GM19240 (cell line): ENCODE measurements around the gene LILRA2.
"Not testable (repeated sequence)": the region's sequence is repeated elsewhere in the genome, so short reads cannot be mapped to it uniquely, and the experiment has no call there.

Experiments
- DNase-seq: peaks from one replicate; pipeline ENCODE4 v3.0.0; 2011; ENCODE audit warnings: low spot score; ENCODE audit not compliant: insufficient read length

Gene LILRA2

GRCh38 chr19:54571715-54572615, 1.6 kb upstream of the LILRA2 start:
- not testable (repeated sequence) for DNase-seq

DNA sequence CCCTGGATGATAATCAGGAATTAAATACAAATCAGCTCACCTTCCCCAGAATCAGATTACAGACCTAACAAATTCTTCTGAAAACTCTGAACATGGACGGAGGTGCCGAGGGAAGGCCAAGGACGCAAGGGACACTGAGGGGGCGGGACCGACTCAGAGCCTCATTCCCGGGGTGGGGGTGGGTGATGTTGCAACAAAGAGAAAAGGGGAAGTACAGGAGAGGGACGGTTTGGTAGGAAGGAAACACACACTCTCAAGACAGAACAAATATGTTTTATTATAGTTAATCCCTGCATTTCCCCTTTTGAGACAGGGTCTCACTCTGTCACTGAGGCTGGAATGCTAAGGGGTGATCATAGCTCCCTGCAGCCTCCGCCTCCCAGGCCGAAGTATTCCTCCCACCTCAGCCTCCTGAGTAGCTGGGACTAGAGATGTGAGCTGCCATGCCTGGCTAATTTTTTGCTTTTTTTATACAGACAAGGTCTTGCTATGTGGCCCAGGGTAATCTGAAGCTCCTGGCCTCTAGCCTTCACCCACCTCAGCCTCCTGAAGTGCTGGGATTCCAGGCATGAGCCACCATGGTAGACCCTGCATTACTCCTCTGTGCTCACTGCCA, 786 bp upstream of the LILRA2 start:
- no peak for DNase-seq

DNA sequence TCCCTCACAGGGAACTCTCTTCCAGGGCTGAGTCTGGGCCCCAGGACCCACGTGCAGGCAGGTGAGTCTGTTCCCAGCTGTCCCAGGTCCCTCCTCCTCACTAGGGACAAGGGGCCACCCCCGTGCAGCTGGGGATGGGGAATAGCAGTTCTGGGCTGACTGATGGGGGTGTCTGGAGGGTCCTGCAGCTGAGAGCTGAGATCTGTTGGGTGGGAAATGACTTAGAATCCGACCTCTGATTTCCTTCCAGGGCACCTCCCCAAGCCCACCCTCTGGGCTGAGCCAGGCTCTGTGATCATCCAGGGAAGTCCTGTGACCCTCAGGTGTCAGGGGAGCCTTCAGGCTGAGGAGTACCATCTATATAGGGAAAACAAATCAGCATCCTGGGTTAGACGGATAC, 461 bp downstream of the LILRA2 start:
- DNase-seq: no peak

DNA sequence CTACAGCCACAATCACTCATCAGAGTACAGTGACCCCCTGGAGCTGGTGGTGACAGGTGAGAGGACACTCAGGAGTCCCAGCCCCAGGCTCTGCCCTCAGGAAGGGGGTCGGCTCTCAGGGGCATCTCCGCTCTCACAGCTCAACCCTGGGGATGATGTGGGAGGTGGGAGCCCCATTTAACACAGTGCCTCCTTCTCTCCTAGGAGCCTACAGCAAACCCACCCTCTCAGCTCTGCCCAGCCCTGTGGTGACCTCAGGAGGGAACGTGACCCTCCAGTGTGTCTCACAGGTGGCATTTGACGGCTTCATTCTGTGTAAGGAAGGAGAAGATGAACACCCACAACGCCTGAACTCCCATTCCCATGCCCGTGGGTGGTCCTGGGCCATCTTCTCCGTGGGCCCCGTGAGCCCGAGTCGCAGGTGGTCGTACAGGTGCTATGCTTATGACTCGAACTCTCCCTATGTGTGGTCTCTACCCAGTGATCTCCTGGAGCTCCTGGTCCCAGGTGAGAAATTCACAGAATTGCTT, 1.0 kb downstream of the LILRA2 start:
- DNase-seq: no peak

GRCh38 chr19:54575205-54575604, 1.6 kb downstream of the LILRA2 start:
- DNase-seq: not testable (repeated sequence)

- DNase-seq: no peak
These were observed 2.9 kb downstream of the LILRA2 start for GRCh38 chr19:54576411-54576976.

GRCh38 chr19:54577334-54577733, 3.7 kb downstream of the LILRA2 start:
- no peak for DNase-seq

GRCh38 chr19:54578268-54578667, 4.7 kb downstream of the LILRA2 start:
- not testable (repeated sequence) for DNase-seq

DNA sequence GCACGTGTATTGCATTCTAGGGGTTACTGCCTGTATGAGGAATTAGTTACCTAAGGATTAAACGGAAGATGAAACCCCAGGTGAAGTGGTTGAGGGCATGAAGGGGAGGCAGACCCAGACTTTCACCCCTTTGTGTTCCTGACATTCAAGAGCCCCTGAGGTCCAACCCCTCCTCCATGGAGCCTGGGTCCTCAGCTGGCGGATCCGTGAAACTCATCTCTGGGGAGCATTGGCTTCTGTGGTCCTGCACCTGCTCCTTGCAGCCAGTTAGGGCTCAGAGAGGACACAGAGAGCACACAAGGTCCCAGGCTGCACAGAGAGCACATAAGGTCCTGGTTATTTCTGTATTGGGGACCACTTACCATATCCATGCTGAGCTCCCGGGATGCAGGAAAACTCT, 12.8 kb downstream of the LILRA2 start:
- no peak for DNase-seq

DNA sequence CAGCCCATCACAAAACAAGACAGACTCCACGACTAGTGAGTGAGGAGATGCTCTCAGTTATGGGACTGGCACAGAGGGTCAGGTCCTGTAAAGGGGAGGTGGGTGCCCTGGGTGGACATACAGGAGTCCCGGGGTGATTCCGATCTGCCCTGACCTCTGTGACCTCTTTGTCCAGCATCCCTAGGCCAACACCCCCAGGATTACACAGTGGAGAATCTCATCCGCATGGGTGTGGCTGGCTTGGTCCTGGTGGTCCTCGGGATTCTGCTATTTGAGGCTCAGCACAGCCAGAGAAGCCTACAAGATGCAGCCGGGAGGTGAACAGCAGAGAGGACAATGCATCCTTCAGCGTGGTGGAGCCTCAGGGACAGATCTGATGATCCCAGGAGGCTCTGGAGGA, 13.4 kb downstream of the LILRA2 start:
- DNase-seq: no peak

- not testable (repeated sequence) for DNase-seq
These were observed 19.9 kb downstream of the LILRA2 start, which contains the start of gene LILRA1 for GRCh38 chr19:54593445-54593844. Gene LILRA1, plus strand, starts transcription at chr19:54593632. Its CDS starts 613 bp downstream, at chr19:54594245.

DNA sequence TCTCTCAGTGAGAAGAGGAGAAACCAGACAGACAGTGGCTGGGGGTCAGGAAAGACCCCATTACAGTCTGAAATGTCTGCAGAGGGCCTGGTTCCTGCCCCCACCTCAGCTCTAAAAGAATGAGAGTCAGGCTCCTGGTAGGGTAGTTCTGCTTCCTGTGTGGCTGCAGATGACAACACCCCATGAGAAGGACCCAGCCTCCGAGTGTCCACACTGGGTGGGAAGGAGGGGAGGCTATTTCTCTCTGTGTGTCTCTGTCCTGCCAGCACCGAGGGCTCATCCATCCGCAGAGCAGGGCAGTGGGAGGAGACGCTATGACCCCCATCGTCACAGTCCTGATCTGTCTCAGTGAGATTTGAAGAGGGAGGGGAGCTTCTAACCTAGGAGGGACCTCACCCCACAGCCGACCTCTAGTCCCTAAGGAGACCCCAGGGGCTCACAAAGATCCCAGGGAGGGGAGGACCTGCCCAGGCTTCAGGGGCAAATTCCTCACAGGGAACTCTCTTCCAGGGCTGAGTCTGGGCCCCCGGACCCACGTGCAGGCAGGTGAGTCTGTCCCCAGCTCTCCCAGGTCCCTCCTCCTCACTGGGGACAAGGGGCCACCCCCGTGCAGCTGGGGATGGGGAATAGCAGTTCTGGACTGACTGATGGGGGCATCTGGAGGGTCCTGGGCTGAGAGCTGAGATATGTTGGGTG, 20.5 kb downstream of the LILRA2 start:
- DNase-seq: not testable (repeated sequence)

DNA sequence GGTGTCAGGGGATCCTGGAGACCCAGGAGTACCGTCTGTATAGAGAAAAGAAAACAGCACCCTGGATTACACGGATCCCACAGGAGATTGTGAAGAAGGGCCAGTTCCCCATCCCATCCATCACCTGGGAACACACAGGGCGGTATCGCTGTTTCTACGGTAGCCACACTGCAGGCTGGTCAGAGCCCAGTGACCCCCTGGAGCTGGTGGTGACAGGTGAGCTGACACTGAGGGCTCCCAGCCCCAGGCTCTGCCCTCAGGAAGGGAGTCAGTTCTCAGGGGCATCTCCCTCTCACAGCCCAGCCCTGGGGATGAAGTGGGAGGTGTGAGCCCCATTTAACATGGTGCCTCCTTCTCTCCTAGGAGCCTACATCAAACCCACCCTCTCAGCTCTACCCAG, 21.1 kb downstream of the LILRA2 start:
- no peak for DNase-seq

DNA sequence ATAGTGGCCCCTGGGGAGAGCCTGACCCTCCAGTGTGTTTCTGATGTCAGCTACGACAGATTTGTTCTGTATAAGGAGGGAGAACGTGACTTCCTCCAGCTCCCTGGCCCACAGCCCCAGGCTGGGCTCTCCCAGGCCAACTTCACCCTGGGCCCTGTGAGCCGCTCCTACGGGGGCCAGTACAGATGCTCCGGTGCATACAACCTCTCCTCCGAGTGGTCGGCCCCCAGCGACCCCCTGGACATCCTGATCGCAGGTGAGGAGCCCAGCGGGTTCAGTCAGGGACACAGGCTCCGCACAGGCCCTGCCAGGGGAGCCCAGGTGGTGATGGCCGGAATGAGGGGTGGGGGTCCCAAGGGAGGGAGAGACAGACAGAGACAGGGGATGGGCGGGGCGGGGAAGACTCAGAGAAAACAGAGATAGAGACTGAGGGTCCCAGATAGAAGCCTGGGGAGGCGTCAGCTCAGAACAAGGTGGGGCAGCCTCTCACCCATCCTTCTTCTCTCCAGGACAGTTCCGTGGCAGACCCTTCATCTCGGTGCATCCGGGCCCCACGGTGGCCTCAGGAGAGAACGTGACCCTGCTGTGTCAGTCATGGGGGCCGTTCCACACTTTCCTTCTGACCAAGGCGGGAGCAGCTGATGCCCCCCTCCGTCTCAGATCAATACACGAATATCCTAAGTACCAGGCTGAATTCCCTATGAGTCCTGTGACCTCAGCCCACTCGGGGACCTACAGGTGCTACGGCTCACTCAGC, 22.3 kb downstream of the LILRA2 start:
- not testable (repeated sequence) for DNase-seq

- DNase-seq: no peak
These were observed 26.6 kb downstream of the LILRA2 start for GRCh38 chr19:54600212-54600611.

- DNase-seq: no peak
These were observed 32.6 kb downstream of the LILRA2 start for GRCh38 chr19:54606230-54606629.

- no peak for DNase-seq
These were observed 33.5 kb downstream of the LILRA2 start for GRCh38 chr19:54606891-54607784.

DNA sequence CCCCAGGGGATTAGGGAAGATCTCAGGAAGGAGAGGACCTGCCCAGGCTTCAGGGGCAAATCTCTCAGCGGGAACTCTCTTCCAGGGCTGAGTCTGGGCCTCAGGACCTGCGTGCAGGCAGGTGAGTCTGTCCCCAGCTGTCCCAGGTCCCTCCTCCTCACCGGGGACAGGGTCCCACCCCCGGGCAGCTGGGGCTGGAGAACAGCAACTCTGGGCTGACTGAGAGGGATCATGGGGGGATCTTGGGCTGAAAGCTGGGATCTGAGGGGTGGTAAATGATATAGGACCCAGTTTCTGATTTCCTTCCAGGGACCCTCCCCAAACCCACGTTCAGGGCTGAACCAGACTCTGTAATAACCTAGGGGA, 34.2 kb downstream of the LILRA2 start:
- no peak for DNase-seq

DNA sequence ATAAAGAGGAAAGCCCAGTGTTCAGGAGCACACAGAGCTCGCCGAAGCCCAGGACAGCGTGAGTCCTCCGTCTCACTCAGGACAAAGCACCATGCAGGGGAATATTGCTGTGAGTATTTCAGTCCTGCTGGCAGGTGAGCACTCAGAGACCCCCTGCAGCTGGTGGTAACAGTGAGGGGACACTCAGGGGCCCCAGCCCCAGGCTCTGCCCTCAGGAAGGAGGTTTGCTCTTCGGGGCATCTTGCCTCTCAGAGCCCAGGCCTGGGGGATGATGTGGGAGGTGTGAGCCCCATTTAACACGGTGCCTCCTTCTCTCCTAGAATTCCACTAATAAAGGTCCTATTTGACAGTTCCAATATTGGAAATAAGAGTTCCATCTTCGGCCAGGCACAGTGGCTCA, 34.6 kb downstream of the LILRA2 start:
- DNase-seq: no peak

GRCh38 chr19:54608792-54609191, 35.2 kb downstream of the LILRA2 start:
- DNase-seq: no peak
